ENCODE data around the gene MYL10.

MYL10 gene

DNA sequence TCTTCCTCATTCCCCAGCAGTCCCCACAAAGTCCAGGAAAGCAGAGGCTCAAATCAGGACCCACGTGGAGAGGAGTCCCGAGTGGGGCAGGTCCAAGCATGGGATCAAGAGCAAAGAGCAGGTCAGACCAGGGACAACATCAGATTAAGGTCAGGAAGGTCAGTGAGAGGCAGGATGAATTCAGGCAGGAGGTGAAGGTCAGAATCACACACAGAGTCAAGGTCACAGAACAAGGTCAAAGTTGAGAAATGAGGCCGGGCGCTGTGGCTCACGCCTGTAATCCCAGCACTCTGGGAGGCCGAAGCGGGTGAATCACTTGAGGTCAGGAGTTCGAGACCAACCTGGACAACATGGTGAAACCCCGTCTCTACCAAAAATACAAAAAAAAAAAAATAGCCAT, 2.3 kb downstream of the MYL10 start:
- no peak for DNase-seq (ENCODE audit: low read depth)
- TF ChIP-seq CTCF (conservative IDR thresholded peaks at IDR 0.05; ENCODE audit: low read depth, low read length): no peak
- no peak overlapping the region for H3K4me3 ChIP-seq (ENCODE audit: low read depth, low read length)

DNA sequence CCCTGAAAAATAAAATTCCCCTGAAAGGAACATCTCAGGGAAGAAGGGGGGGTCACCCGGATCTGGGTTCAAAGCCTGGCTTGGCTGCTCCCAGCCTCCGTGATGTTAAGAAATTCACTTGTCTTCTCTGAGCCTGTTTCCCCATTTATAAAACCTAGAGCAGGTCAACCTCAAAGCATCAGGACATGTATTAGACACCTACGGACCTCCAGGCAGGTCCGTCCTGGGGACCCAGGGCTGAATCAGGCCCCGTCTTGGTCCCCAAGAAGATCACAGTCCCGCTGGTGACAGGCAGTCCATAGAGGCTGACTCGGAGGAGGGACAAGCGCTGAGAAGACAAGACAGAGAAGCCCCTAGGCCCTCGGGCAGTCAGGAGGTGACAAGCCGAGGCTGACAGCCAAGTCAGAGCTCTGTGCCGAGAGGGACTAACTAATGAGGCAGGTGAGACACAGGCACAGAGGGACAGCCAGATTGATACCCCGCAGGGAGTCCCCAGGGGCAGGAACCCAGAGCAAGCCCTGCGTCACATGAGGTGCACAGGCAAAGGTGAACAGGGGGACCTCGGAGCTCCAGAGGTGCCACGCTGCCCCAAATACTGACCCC, 2.9 kb downstream of the MYL10 start:
- no peak for DNase-seq (ENCODE audit: low read depth)
- no peak for TF ChIP-seq CTCF (conservative IDR thresholded peaks at IDR 0.05; ENCODE audit: low read depth, low read length)

GRCh38 chr7:101625031-101625791, 3.9 kb downstream of the MYL10 start:
- peak; percentile 33 for TF ChIP-seq CTCF (conservative IDR thresholded peaks at IDR 0.05; ENCODE audit: low read depth, low read length)
- DNase-seq (ENCODE audit: low read depth): peak; percentile 27
- H3K4me3 ChIP-seq (ENCODE audit: low read depth, low read length): no peak overlapping the region

More for the DNA sequence above, 2.9 kb downstream of the MYL10 start:
- H3K4me3 ChIP-seq (ENCODE audit: low read depth, low read length): no peak overlapping the region

GRCh38 chr7:101624246-101625001, 4.7 kb downstream of the MYL10 start:
- no peak for TF ChIP-seq CTCF (conservative IDR thresholded peaks at IDR 0.05; ENCODE audit: low read depth, low read length)
- H3K4me3 ChIP-seq (ENCODE audit: low read depth, low read length): no peak overlapping the region
- no peak for DNase-seq (ENCODE audit: low read depth)

- no peak for TF ChIP-seq CTCF (conservative IDR thresholded peaks at IDR 0.05; ENCODE audit: low read depth, low read length)
- DNase-seq (ENCODE audit: low read depth): no peak
- H3K4me3 ChIP-seq (ENCODE audit: low read depth, low read length): no peak overlapping the region
These were observed 6.4 kb downstream of the MYL10 start for GRCh38 chr7:101622609-101623173.

DNA sequence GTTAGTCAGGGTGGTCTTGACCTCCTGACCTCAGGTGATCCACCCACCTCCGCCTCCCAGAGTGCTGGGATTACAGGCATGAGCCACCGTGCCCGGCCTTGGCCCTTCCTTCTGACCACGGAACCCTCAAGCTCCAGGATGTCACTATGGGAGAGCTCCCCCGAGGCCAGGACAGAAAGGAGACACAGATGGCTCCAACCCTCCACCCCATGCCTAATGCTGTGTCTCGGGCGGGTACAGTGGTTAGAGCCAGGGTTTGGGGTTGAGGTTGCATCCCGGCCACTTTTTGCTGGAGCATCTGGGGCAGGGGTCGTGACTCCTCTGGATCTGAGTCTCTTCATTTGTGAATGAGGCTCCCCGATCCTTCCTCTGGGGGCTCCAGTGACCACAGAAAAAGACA, 8.1 kb downstream of the MYL10 start:
- no peak for DNase-seq (ENCODE audit: low read depth)
- TF ChIP-seq CTCF (conservative IDR thresholded peaks at IDR 0.05; ENCODE audit: low read depth, low read length): no peak
- no peak overlapping the region for H3K4me3 ChIP-seq (ENCODE audit: low read depth, low read length)
